Measurements from ENCODE around the gene GNB1L. TPM values are rescaled to one million over a fixed set of nuclear protein-coding genes. Genes with fewer than 3 reads are reported as not detected.

The GNB1L gene
- total and polyA plus RNA-seq, 10 of the 15 experiments (the other 5 are each of a cell fraction or from before 2014, with no cell fraction given), result 0.21 to 19.4 (median 6.8) TPM

DNA sequence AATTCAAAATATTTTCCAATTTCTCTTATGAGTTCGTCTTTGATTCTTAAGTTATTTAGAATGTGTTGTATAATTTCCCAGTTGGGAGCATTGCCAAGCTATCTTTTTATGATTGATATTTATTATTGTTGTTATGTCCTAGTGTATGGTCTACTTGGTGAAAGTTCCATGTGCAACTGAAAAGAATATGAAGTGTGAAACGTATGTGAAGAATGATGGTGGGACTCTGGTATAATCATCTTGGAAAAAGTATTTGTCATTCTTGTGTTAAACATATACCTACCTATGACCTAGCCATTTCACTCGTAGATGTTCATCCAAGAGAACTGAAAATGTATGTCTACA, 12.0 kb upstream of the GNB1L start:
- intact Hi-C loops (cut with micrococcal nuclease; ENCODE audit: unreplicated experiment) (no loop called here), in situ Hi-C loops (cut with MboI) (no loop called here)
- ChIA-PET SMC1A (ENCODE audit: uncharacterized antibody, unreplicated experiment) (no interaction called here), POLR2A (no interaction called here), CTCF (interaction anchor here (1.2 to 1.6 kb wide), 2 partner anchors 11 to 136 kb away, joined by 4 to 5 read pairs; no protein-coding TSS in a partner anchor), RAD21 (ENCODE audit: unreplicated experiment) (no interaction called here)
- WGBS (ENCODE audit: insufficient coverage, insufficient replicate concordance, low lambda C conversion rate, missing lambda C conversion rate), result 50% methylated on average over 3 of the region's 3 CpGs
- no peak overlapping the region for H3K9ac ChIP-seq (ENCODE audit: control insufficient read depth, insufficient read depth, low read length)
- H3K79me2 ChIP-seq (ENCODE audit: control insufficient read depth, insufficient read depth, low read length), result no peaks in the 10 kb centered on the region
- no peaks in the 10 kb centered on the region for H4K20me1 ChIP-seq (ENCODE audit: control insufficient read depth, insufficient read depth)
- ATAC-seq (no peak), FAIRE-seq (no peak), DNase-seq (ENCODE audit: low read depth, low spot score) (no peak)
- H3K4me1 ChIP-seq (ENCODE audit: control insufficient read depth, insufficient read depth, low read length), result no peaks in the 10 kb centered on the region
- H3K36me3 ChIP-seq (ENCODE audit: control insufficient read depth in 2 of 2, insufficient read depth in 2 of 2, low read length in 1 of 2), result no peaks in the 10 kb centered on the region
- no TSS peak for BruUV-seq (replicated peaks)
- H2AFZ ChIP-seq (ENCODE audit: control insufficient read depth, low read depth, low read length), result no peak overlapping the region
- no peaks in the 10 kb centered on the region for H3K27me3 ChIP-seq (replicated peaks in 1 of 2; ENCODE audit: control insufficient read depth in 2 of 2, insufficient read depth in 2 of 2, low read length in 1 of 2)
- no peak overlapping the region for H3K27ac ChIP-seq (ENCODE audit: control insufficient read depth, insufficient read depth)
- no peaks in the 10 kb centered on the region for H3K9me3 ChIP-seq (replicated peaks; ENCODE audit: control insufficient read depth, insufficient read depth, low read length)
- H3K4me3 ChIP-seq, result no peak overlapping the region
- H3K4me2 ChIP-seq (ENCODE audit: control insufficient read depth, insufficient read depth), result no peak overlapping the region
- TF ChIP-seq NFIC (IDR thresholded peaks at IDR 0.05; ENCODE audit: low read depth, low read length) (no peak), ZNF24 (IDR thresholded peaks at IDR 0.05) (no peak), SMAD5 (IDR thresholded peaks at IDR 0.05; ENCODE audit: low read depth) (no peak), JUND (IDR thresholded peaks at IDR 0.05; ENCODE audit: low read depth, low read length) (no peak), POU2F2 (IDR thresholded peaks at IDR 0.05; ENCODE audit: borderline replicate concordance, low read depth, low read length) (no peak), ZNF622 (IDR thresholded peaks at IDR 0.05) (no peak), YBX1 (IDR thresholded peaks at IDR 0.05) (no peak), CHD4 (IDR thresholded peaks at IDR 0.05) (no peak), SREBF1 (IDR thresholded peaks at IDR 0.05; ENCODE audit: low read length) (no peak), SREBF2 (IDR thresholded peaks at IDR 0.05; ENCODE audit: low read length) (no peak), HDGF (IDR thresholded peaks at IDR 0.05) (no peak), CREB1 (IDR thresholded peaks at IDR 0.05; ENCODE audit: low read depth) (no peak), MTA2 (IDR thresholded peaks at IDR 0.05; ENCODE audit: low read depth) (no peak)
- TF ChIP-seq, protein P1, sequence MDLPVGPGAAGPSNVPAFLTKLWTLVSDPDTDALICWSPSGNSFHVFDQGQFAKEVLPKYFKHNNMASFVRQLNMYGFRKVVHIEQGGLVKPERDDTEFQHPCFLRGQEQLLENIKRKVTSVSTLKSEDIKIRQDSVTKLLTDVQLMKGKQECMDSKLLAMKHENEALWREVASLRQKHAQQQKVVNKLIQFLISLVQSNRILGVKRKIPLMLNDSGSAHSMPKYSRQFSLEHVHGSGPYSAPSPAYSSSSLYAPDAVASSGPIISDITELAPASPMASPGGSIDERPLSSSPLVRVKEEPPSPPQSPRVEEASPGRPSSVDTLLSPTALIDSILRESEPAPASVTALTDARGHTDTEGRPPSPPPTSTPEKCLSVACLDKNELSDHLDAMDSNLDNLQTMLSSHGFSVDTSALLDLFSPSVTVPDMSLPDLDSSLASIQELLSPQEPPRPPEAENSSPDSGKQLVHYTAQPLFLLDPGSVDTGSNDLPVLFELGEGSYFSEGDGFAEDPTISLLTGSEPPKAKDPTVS (IDR thresholded peaks at IDR 0.05; ENCODE audit: low read depth, low read length), result no peak
- TF ChIP-seq, protein P2, sequence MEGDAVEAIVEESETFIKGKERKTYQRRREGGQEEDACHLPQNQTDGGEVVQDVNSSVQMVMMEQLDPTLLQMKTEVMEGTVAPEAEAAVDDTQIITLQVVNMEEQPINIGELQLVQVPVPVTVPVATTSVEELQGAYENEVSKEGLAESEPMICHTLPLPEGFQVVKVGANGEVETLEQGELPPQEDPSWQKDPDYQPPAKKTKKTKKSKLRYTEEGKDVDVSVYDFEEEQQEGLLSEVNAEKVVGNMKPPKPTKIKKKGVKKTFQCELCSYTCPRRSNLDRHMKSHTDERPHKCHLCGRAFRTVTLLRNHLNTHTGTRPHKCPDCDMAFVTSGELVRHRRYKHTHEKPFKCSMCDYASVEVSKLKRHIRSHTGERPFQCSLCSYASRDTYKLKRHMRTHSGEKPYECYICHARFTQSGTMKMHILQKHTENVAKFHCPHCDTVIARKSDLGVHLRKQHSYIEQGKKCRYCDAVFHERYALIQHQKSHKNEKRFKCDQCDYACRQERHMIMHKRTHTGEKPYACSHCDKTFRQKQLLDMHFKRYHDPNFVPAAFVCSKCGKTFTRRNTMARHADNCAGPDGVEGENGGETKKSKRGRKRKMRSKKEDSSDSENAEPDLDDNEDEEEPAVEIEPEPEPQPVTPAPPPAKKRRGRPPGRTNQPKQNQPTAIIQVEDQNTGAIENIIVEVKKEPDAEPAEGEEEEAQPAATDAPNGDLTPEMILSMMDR (IDR thresholded peaks at IDR 0.05 in 2 of 3, conservative IDR thresholded peaks at IDR 0.05 in 1 of 3; ENCODE audit: control insufficient read depth in 2 of 3, extremely low read depth in 1 of 3, insufficient read depth in 1 of 3, low read depth in 3 of 3, low read length in 3 of 3), result no peak
- TF ChIP-seq, protein P3, sequence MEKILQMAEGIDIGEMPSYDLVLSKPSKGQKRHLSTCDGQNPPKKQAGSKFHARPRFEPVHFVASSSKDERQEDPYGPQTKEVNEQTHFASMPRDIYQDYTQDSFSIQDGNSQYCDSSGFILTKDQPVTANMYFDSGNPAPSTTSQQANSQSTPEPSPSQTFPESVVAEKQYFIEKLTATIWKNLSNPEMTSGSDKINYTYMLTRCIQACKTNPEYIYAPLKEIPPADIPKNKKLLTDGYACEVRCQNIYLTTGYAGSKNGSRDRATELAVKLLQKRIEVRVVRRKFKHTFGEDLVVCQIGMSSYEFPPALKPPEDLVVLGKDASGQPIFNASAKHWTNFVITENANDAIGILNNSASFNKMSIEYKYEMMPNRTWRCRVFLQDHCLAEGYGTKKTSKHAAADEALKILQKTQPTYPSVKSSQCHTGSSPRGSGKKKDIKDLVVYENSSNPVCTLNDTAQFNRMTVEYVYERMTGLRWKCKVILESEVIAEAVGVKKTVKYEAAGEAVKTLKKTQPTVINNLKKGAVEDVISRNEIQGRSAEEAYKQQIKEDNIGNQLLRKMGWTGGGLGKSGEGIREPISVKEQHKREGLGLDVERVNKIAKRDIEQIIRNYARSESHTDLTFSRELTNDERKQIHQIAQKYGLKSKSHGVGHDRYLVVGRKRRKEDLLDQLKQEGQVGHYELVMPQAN (conservative IDR thresholded peaks at IDR 0.05), result no peak
- TF ChIP-seq, protein P4, sequence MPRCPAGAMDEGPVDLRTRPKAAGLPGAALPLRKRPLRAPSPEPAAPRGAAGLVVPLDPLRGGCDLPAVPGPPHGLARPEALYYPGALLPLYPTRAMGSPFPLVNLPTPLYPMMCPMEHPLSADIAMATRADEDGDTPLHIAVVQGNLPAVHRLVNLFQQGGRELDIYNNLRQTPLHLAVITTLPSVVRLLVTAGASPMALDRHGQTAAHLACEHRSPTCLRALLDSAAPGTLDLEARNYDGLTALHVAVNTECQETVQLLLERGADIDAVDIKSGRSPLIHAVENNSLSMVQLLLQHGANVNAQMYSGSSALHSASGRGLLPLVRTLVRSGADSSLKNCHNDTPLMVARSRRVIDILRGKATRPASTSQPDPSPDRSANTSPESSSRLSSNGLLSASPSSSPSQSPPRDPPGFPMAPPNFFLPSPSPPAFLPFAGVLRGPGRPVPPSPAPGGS (IDR thresholded peaks at IDR 0.05; ENCODE audit: borderline replicate concordance, insufficient read depth, low read depth, low read length, poor library complexity, severe bottlenecking), result no peak
- TF ChIP-seq, protein P5, sequence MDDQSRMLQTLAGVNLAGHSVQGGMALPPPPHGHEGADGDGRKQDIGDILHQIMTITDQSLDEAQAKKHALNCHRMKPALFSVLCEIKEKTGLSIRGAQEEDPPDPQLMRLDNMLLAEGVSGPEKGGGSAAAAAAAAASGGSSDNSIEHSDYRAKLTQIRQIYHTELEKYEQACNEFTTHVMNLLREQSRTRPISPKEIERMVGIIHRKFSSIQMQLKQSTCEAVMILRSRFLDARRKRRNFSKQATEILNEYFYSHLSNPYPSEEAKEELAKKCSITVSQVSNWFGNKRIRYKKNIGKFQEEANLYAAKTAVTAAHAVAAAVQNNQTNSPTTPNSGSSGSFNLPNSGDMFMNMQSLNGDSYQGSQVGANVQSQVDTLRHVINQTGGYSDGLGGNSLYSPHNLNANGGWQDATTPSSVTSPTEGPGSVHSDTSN (IDR thresholded peaks at IDR 0.05; ENCODE audit: insufficient replicate concordance, low read depth, low read length), result no peak

Data from GM12878 (cell line).